HG02973 (cell line): ENCODE measurements around the gene GABBR1.

Experiments
- ATAC-seq: cut with Tn5 transposase; IDR thresholded peaks from one replicate; pipeline ENCODE4 v1.9.1; 2021; ENCODE audit warnings: moderate library complexity; ENCODE audit not compliant: unreplicated experiment

The GABBR1 gene

DNA sequence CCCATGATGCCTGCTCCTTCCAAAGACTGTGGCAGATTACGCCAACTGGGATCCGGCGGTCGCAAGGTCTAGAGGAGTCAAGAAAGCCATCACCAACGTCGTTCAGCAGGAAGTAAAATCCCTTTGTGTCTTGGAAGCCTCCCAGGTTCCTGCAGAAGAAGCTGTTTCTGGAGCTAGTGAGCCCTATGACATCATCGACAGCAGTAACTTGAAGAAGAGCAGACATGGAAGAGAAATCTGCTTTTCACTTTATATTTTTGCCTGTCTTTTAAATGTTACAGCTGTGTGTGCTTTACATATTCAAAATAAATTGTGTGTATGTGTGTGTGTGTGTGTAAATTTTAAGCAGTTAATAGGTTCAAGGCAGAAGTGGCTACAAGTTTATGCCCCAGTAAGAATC is 55.4 kb downstream of the GABBR1 start:
- no peak for ATAC-seq

GRCh38 chr6:29576056-29576455 is 56.9 kb downstream of the GABBR1 start:
- ATAC-seq = no peak

DNA sequence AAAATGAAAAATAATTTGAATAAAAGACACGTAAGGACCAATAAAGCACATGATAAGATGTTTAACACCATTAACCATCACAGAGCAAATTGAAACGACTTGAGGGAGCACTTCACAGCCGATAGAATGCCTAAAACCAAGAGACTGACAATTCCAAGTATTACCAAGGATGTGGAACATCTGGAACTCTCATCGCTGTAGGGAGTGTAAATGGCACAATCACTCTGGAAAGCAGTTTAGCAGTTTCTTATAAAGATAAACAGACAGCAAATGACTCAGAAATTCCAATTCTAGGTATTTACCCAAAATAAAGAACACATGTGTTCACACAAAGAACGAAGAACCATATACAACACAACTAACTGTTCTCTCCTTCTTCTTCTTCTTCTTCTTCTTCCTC is 65.0 kb downstream of the GABBR1 start:
- no peak for ATAC-seq

GRCh38 chr6:29567541-29567940 is 65.4 kb downstream of the GABBR1 start:
- ATAC-seq = no peak

GRCh38 chr6:29566856-29567255 is 66.1 kb downstream of the GABBR1 start:
- ATAC-seq = no peak

- no peak for ATAC-seq
These were observed 68.1 kb downstream of the GABBR1 start for GRCh38 chr6:29564875-29565274.

DNA sequence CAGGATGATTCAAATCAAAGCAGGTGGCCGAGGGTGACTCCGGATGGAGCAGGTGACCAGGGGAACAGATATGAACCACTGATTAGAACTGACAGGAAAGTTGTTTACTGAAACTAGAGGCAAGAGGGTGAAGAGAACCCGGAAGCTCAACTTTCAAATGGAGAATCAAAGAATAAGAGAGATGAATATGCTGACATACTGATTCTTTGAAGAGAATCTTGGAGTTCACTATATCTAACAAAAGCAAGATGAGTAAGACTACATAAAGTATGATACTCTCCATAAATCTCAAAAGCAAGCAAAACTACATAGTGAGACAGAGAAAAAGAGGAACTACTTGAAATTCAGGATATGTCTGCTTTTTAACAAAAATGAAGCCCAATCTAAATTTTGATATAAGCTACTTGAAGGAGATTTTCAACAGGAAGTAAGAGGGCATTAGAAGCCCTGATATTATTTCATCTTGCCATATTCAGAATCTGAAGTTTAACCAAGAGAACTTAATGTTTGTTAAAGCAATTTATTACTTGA is 69.5 kb downstream of the GABBR1 start:
- no peak for ATAC-seq

GRCh38 chr6:29561606-29562181 is 71.3 kb downstream of the GABBR1 start:
- ATAC-seq = no peak

DNA sequence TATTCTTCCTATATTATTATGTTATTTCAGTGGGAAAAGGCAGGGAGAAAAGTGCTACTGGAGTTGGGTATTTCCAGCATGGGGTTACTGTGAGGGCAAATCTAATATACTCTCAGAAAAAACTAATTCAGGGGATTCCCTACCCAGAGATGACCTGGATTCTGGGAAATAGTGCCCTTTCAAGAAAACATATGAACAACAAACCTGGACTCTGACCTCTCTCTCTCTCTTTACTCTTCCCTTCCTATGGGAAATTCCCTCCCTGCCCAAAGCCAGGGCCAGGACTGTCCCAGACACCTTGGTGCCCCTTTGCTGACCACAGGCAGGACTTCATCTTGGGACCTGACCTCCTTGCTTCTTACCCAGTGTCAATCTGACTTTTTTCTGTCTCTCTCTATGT is 71.9 kb downstream of the GABBR1 start:
- no peak for ATAC-seq

DNA sequence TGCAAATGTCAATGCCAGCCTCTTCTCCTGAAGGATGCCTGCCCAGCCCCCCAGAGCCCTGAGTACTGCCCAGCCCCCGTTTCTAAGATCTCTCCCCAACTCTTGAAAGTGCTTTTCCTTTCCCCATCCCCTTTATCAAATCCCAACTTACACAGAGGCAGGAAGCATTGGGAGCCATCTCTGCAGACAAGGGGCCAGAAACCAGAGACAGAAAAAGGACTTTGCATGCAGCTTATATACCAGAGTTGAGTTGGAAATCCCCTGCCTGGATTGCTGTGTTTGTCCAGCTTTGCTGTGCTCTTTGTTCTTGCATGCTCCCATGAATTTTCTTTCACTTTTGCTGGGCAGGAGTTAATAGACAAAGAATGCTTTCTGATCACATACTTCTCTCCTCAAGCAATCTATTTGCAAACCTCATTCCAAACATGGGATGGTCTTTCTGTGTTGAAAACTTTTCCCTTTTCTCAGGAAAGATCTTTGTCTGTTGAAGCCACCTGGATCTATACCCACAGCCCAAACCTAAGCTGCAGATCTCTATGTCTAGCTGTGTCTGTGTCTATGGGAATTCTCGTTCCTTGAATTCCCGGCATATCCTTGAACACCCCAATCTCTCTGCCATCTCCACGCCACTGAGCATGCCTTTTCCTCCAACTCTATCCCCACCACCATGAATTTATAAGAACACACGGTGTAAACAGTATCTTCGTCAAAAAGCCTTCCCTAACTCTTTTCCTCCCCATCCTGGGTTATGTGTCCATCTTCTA is 73.3 kb downstream of the GABBR1 start, which contains the start of gene UBD:
Gene UBD, minus strand, starts transcription at position 209 of the 764 bp plus-strand sequence. Its CDS starts 31 bp downstream, at position 178.
- no peak for ATAC-seq

- ATAC-seq = no peak
These were observed 74.4 kb downstream of the GABBR1 start for GRCh38 chr6:29558439-29559079.

DNA sequence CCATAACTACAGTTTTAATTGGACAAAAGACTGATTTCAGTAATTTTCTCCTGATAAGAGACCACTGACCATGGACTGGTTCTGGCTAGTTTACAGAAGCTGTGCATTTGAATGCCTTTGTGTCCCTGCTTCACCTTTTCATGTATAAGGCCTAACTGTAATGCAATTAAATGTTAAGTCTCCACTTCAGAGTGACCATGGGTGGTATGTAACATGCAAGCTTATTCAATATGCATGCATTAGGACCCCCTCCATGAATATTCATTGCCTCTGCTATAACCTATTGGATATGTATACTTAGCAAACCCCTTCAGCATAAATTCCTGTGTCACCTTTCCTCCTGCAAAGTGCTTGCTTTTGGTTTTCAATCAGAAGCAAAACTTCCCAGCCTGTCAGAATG is 75.7 kb downstream of the GABBR1 start:
- no peak for ATAC-seq

- ATAC-seq = no peak
These were observed 78.2 kb downstream of the GABBR1 start for GRCh38 chr6:29554764-29555163.

DNA sequence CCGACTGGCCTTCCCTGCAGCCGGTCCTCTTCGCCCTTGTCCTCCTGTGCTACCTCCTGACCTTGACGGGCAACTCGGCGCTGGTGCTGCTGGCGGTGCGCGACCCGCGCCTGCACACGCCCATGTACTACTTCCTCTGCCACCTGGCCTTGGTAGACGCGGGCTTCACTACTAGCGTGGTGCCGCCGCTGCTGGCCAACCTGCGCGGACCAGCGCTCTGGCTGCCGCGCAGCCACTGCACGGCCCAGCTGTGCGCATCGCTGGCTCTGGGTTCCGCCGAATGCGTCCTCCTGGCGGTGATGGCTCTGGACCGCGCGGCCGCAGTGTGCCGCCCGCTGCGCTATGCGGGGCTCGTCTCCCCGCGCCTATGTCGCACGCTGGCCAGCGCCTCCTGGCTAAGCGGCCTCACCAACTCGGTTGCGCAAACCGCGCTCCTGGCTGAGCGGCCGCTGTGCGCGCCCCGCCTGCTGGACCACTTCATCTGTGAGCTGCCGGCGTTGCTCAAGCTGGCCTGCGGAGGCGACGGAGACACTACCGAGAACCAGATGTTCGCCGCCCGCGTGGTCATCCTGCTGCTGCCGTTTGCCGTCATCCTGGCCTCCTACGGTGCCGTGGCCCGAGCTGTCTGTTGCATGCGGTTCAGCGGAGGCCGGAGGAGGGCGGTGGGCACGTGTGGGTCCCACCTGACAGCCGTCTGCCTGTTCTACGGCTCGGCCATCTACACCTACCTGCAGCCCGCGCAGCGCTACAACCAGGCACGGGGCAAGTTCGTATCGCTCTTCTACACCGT is 79.5 kb downstream of the GABBR1 start:
- ATAC-seq = no peak

GRCh38 chr6:29552512-29553051 is 80.4 kb downstream of the GABBR1 start:
- ATAC-seq = peak; percentile 79

DNA sequence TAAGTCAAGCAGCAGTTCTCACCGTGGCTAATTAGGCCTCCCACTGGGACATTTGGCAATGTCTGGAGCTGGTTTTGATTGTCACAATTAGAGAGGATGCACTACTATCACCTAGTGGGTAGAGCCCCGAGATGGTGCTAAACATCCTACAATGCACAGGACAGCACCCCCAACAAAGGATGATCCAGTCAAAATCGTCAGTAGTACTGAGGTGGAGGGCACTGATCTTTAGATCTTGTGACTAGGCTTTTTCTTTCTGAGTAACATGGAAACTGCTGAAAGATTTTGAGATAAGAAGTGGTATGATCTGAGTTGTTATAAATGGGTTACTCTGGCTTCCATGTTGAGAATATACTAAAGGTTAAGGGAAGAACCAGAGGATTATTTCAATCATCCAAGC is 85.4 kb downstream of the GABBR1 start:
- no peak for ATAC-seq

GRCh38 chr6:29537714-29538403 is 95.1 kb downstream of the GABBR1 start:
- no peak for ATAC-seq

GRCh38 chr6:29532320-29532951 is 100.5 kb downstream of the GABBR1 start:
- no peak for ATAC-seq

- no peak for ATAC-seq
These were observed 101.3 kb downstream of the GABBR1 start for GRCh38 chr6:29531668-29532067.
